NCI-H1092 (cell line): ENCODE measurements around the gene UNC45A.

Source experiments
- DNase-seq: peaks from one replicate; lab custom pipeline; 2025; lab: John Stamatoyannopoulos, UW

UNC45A gene

DNA sequence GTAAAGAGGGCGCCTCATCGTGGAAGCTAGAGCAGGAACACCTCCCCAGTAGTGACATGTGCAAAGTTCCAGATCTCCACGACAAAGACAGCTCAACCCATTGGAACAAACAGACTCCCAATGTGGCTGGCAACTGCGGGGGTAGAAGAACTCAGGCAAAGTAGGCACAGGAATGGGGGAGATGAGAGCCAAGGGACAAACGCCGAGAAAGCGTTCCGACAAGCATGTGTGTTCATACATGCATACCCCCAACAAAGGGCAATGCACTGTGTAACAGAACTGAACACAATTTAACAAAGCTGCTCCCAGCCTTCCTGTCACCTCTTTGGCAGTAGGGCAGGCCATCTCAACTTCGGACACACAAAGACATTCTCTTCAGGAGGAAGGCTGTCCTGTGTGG, 31.2 kb downstream of the UNC45A start:
- DNase-seq, result no peak

- DNase-seq, result no peak
Measured at GRCh38 chr15:90967206-90967605, 32.1 kb downstream of the UNC45A start.

DNA sequence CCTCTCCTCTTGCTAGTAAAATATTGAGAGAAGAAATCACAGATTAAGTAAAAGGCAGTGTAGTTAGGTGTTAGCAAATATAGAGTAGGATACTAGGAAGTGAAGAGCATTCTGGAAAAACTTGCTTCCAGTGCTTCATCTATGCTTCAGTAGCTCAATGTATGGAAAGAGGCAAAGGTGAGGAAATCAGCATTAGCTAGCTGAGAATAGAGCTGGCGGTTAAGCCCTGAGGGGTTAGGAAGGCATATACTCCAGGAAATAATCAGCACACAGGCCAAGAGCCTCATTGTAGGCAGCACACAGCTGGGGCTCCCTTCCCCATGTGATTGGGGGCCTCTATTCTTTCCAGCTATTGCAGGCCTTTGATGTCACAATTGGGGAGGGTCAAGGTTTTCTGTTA, 33.3 kb downstream of the UNC45A start:
- no peak for DNase-seq

- no peak for DNase-seq
Measured at GRCh38 chr15:90970274-90970673, 35.2 kb downstream of the UNC45A start.

DNA sequence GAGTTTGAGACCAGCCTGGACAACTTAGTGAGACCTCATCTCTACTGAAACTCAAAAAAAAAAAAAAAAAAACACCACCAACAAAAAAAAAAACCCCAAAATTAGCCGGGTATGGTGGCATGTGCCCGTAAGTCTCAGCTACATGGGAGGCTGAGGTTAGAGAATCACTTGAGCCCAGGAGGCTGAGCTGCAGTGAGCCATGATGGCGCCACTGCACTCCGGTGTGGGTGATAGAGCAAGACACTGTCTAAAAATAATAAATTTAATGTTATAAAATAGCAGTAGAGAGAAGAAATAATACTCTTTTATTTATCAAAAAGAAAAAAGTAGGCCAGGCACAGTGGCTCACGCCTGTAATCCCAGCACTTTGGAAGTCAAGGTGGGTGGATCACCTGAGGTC, 37.0 kb downstream of the UNC45A start:
- no peak for DNase-seq

DNA sequence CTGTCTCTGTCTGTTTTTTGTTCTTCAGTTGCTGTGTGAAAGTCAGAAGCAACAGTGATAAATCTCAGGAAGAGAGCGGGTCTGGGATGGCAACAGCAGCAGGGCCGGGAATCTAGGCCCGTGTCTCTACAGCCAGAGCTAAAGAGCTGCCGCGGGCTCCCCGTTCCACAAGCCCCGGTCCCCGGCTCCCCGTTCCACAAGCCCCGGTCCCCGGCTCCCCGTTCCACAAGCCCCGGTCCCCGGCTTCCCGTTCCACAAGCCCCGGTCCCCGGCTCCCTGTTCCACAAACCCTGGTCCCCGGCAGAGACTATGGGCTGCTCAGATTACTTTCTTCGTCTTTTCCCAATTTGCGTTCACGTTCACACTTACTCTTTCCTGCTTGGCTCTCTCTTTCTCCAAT, 39.1 kb downstream of the UNC45A start:
- DNase-seq, result no peak

DNA sequence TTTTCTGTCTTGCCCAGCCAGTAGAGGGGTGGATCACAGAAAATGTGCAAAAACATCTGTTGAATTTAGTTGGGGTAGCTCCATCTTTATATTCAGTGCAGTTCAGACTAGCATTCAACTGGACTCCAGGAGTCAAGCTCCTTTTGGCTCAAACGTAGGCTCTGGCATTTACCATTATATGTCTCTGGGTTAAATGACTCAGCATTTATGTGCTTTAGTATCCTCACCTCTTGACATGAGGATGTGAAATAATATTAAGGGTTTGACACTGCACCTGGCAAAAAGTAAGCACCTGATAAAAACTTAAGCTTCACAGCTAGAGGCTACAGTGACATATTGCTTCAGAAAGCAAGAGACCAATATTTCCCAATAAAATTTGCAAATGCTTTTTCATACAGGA, 44.5 kb downstream of the UNC45A start:
- no peak for DNase-seq

- no peak for DNase-seq
Measured at GRCh38 chr15:90981681-90982080, 46.6 kb downstream of the UNC45A start.

GRCh38 chr15:90982135-90982534, 47.0 kb downstream of the UNC45A start:
- no peak for DNase-seq

DNA sequence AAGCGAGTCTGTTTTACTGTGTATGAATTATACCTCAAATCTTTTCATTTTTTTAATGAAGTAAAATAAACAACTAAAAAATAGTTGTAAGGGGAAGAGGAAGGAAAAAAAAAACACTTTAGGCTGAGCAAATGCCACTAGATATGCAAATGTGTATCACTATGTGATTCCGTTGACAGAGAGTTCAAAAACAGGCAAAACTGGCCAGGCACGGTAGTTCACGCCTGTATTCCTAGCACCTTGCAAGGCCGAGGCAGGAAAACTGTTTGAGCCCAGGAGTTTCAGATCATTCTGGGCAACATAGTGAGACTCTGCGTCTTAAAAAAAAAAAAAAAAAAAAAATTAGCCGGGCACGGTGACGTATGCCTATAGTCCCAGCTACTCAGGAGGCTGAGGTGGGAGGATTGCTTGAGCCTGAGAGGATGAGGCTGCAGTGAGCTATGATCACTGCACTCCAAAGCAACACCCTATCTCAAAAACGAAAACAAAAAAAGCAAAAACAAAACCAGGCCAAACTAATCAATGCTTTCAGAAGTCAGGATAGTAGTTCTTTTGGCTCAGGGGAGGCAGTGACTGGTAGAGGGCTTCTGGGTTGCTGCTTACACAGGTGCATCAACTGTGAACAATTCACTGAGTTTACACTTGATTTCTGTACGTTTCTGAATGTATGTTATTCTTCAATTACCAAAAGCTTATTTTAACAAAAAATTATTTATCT, 51.9 kb downstream of the UNC45A start:
- no peak for DNase-seq

DNA sequence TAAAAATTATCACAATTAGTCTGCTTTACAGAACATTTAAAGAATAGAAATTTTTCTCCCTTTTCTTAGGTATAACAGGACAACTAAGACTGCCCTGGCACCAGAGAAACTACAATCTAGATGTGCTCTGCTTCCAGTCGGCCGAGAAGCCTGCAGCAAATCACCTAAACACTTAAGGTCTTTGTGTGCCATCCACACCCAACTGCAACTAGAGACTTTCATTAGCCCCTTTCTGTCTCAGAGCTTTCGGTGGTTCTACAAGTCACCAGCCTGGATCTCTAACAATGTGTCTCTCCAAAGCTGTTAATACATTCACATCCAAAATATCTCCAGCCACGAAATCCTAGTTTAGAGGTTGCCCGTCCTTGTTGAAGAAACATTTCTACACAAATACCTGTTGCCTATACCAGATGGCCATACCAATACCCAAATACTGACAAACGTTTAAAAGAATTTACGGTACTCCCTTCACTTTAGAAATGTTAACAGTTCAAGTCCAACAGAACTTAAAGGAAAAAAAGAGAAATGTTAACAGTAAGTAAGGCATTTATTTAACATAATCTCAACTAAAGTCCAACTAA, 52.6 kb downstream of the UNC45A start:
- DNase-seq, result no peak

GRCh38 chr15:90988296-90988695, 53.2 kb downstream of the UNC45A start:
- no peak for DNase-seq

- no peak for DNase-seq
Measured at GRCh38 chr15:90989040-90989768, 54.1 kb downstream of the UNC45A start.

DNA sequence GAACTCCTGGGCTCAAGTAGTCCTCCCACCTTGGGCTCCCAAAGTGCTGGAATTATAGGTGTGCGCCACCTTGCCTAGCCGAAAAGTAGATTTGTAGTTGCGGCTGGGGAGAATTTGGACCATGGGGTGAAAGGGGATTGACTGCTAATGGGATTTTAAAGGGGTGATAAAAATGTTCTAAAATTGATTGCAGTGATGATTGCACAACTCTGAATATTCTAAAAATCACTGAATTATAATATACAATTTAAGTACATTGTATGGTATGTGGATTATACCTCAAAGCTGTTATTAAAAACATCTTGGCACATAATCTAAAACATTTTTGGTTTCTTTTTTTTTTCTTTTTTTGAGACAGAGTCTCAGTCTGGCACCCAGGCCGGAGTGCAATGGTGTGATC, 55.4 kb downstream of the UNC45A start:
- no peak for DNase-seq

DNA sequence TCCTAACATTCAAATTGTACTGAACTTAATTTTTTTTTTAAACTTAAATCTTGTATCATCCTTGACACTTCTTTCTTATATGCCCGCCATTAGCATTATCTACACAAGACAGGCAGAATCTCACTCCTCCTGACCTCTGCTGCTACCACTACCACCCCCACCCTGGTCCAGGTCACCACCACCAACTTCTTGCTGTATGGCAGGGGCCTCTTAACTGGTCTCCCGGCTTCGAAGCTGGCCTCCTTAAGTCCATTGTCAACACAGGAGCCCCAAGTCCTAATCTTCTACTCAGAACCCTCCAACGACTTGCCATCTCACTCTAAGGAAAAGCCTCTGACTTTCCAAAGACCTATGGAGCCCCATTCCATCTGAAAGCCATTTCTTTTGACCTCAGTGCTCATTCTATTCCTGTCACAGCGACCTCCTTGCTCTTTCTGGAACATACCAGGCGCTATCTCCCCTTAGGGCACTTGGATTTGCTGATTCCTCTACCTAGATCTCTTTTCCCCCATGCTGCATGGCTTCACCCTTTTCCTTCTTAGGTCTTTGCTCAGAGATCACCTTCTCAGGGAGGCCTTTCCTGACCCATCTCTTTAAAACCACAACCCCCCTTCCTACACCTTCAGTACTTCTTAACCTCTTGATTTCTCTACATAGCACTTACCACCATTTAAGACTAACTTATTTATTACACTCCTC, 56.7 kb downstream of the UNC45A start:
- no peak for DNase-seq

- DNase-seq, result no peak
Measured at GRCh38 chr15:90994059-90994416, 59.0 kb downstream of the UNC45A start.

DNA sequence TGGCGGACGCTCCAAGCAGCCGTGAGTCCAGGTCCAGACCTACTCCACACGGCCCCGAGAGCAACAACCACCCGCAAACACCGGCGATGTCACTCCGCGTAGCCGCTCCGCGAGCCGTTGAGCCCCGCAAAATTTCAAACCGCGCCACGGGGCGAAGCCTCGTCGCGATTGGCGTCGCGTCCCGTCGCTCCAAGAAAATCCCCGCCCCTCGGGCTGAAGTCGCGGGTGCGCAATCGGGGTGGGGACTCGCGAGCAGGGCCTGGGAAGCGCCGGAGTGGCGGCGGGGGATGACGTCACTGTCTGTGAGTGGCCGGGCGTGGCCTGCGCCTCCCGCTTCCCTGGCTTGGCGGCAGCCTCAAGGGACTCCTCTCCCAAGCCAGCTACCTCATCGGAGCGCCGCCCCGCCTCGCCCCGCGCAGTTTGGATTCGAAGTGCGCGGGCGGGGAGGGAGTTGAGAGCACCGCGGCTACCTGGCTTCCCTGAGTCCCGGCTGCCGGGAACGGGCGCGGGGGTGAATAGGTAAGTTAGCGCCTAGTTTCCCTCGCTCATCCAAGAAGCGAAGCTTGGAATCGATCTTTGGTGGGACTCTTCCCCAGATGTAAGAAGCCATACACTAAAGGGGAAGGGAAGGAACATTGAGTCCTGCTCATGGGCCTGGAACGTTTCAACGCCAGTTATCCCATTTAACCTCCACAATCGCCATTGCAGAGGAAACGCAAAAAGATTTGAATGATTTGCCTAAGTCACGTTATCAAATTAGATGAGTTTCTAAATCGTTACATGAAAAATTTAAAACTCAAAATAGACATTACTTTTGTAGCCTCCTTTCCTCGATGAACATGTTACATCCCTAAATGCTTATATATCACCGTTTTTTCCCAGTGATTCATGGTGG, 59.6 kb downstream of the UNC45A start, which contains the start of gene PRC1:
Gene PRC1 (minus strand): TSS at position 119 of the 895 bp plus-strand sequence. CDS start 118 bp downstream, at position 1.
- DNase-seq, result peak; percentile 93

- no peak for DNase-seq
Measured at GRCh38 chr15:90998737-90999136, 63.7 kb downstream of the UNC45A start.

DNA sequence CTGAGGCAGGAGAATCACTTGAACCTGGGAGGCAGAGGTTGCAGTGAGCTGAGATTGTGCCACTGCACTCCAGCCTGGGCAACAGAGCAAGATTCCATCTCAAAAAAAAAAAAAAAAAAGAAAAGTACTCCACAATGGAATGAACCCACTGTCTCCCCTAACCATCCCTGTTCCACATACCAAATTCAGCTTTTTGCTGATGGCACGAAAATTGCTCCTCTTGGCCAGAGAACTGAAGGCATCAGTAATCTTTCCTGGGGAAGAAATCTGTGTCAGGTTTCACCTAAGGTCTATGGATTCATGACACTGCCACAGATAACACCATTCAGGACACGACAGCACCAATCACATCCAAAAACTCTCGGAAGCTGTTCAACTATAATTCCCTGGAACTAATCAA, 66.1 kb downstream of the UNC45A start:
- no peak for DNase-seq
